Astrocyte of the spinal cord (primary cell): ENCODE data around the gene ENTPD1.
A peak's percentile ranks its signal among the peaks of the same experiment; 100 is the strongest.

Source experiments
- DNase-seq: peaks from one replicate; pipeline ENCODE4 v3.0.0; 2011; ENCODE audit warnings: low read depth, low spot score
- H3K4me3 ChIP-seq: 2 replicates; pipeline ENCODE4 v1.5.1; 2011; ENCODE audit warnings: low read depth, mild to moderate bottlenecking, low read length, moderate library complexity
- CTCF ChIP-seq: IDR thresholded peaks from 2 replicates; pipeline ENCODE4 v1.5.1; 2012; ENCODE audit warnings: low read depth, mild to moderate bottlenecking, low read length, inconsistent platforms
- in situ Hi-C: cut with HindIII; loops from 2 replicates; pipeline ENCODE4 v1.10.0; 2017; ENCODE audit warnings: low sequenced_read_pairs

ENTPD1 gene

GRCh38 chr10:95789902-95790301, 33.9 kb downstream of the ENTPD1 start:
- no peak overlapping the region for H3K4me3 ChIP-seq
- no peak for DNase-seq
- in situ Hi-C loops = no loop called here
- no peak for TF ChIP-seq CTCF

- no peak overlapping the region for H3K4me3 ChIP-seq
- TF ChIP-seq CTCF = no peak
- no peak for DNase-seq
- in situ Hi-C loops = no loop called here
Observed at GRCh38 chr10:95790982-95791381, 35.0 kb downstream of the ENTPD1 start.

- no peak overlapping the region for H3K4me3 ChIP-seq
- in situ Hi-C loops = no loop called here
- DNase-seq = no peak
- no peak for TF ChIP-seq CTCF
Observed at GRCh38 chr10:95791425-95791979, 35.5 kb downstream of the ENTPD1 start.

GRCh38 chr10:95792211-95792780, 36.3 kb downstream of the ENTPD1 start:
- no peak for TF ChIP-seq CTCF
- in situ Hi-C loops = no loop called here
- H3K4me3 ChIP-seq = no peak overlapping the region
- no peak for DNase-seq

- no peak overlapping the region for H3K4me3 ChIP-seq
- in situ Hi-C loops = no loop called here
- DNase-seq = peak; percentile 79
- no peak for TF ChIP-seq CTCF
Observed at GRCh38 chr10:95792874-95793285, 36.9 kb downstream of the ENTPD1 start.

GRCh38 chr10:95793401-95794045, 37.6 kb downstream of the ENTPD1 start:
- no peak for DNase-seq
- in situ Hi-C loops = no loop called here
- no peak for TF ChIP-seq CTCF
- no peak overlapping the region for H3K4me3 ChIP-seq
